Measurements from ENCODE around the gene DSCAML1.

- TF ChIP-seq RARB (CRISPR knock-in tag; IDR thresholded peaks at IDR 0.05): no peak
- TF ChIP-seq, protein P1, sequence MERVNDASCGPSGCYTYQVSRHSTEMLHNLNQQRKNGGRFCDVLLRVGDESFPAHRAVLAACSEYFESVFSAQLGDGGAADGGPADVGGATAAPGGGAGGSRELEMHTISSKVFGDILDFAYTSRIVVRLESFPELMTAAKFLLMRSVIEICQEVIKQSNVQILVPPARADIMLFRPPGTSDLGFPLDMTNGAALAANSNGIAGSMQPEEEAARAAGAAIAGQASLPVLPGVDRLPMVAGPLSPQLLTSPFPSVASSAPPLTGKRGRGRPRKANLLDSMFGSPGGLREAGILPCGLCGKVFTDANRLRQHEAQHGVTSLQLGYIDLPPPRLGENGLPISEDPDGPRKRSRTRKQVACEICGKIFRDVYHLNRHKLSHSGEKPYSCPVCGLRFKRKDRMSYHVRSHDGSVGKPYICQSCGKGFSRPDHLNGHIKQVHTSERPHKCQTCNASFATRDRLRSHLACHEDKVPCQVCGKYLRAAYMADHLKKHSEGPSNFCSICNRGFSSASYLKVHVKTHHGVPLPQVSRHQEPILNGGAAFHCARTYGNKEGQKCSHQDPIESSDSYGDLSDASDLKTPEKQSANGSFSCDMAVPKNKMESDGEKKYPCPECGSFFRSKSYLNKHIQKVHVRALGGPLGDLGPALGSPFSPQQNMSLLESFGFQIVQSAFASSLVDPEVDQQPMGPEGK (CRISPR knock-in tag; IDR thresholded peaks at IDR 0.05; ENCODE audit: borderline replicate concordance): no peak
- TF ChIP-seq TCF4 (CRISPR knock-in tag; IDR thresholded peaks at IDR 0.05; ENCODE audit: borderline replicate concordance): no peak
- TF ChIP-seq, protein P2, sequence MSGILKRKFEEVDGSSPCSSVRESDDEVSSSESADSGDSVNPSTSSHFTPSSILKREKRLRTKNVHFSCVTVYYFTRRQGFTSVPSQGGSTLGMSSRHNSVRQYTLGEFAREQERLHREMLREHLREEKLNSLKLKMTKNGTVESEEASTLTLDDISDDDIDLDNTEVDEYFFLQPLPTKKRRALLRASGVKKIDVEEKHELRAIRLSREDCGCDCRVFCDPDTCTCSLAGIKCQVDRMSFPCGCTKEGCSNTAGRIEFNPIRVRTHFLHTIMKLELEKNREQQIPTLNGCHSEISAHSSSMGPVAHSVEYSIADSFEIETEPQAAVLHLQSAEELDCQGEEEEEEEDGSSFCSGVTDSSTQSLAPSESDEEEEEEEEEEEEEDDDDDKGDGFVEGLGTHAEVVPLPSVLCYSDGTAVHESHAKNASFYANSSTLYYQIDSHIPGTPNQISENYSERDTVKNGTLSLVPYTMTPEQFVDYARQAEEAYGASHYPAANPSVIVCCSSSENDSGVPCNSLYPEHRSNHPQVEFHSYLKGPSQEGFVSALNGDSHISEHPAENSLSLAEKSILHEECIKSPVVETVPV (CRISPR knock-in tag; IDR thresholded peaks at IDR 0.05): no peak
- TF ChIP-seq ZFP3 (CRISPR knock-in tag; IDR thresholded peaks at IDR 0.05): no peak
- no peak for TF ChIP-seq ARNTL (CRISPR knock-in tag; IDR thresholded peaks at IDR 0.05; ENCODE audit: borderline replicate concordance, low read depth)
- TF ChIP-seq, protein P3, sequence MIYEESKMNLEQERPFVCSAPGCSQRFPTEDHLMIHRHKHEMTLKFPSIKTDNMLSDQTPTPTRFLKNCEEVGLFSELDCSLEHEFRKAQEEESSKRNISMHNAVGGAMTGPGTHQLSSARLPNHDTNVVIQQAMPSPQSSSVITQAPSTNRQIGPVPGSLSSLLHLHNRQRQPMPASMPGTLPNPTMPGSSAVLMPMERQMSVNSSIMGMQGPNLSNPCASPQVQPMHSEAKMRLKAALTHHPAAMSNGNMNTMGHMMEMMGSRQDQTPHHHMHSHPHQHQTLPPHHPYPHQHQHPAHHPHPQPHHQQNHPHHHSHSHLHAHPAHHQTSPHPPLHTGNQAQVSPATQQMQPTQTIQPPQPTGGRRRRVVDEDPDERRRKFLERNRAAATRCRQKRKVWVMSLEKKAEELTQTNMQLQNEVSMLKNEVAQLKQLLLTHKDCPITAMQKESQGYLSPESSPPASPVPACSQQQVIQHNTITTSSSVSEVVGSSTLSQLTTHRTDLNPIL (CRISPR knock-in tag; IDR thresholded peaks at IDR 0.05; ENCODE audit: low read depth): no peak
- TF ChIP-seq CSDC2 (CRISPR knock-in tag; IDR thresholded peaks at IDR 0.05): no peak
- no peak for TF ChIP-seq ZNF70 (CRISPR knock-in tag; IDR thresholded peaks at IDR 0.05)
- no peak for TF ChIP-seq TSHZ2 (CRISPR knock-in tag; IDR thresholded peaks at IDR 0.05)
- no peak for TF ChIP-seq OSR1 (CRISPR knock-in tag; IDR thresholded peaks at IDR 0.05)
- no peak for TF ChIP-seq BACH2 (CRISPR knock-in tag; IDR thresholded peaks at IDR 0.05; ENCODE audit: borderline replicate concordance)
- no peak for TF ChIP-seq ESRRG (CRISPR knock-in tag; IDR thresholded peaks at IDR 0.05)
- TF ChIP-seq ZC3H10 (CRISPR knock-in tag; IDR thresholded peaks at IDR 0.05): no peak
Measured at GRCh38 chr11:117619661-117620060, 177.4 kb downstream of the DSCAML1 start.

Data from SK-N-SH treated with all-trans-retinoic acid at 6 μM for 48 hours (cell line).